HG03097 (cell line): Measurements from ENCODE around the gene BLOC1S1.
A peak's percentile ranks its signal among the peaks of the same experiment; 100 is the strongest.

Experiments used
- ATAC-seq: cut with Tn5 transposase; IDR thresholded peaks from one replicate; pipeline ENCODE4 v1.9.1; 2021; ENCODE audit not compliant: unreplicated experiment, low FRiP score

Gene BLOC1S1

GRCh38 chr12:55724226-55724939 is 8.5 kb downstream of the BLOC1S1 start:
- no peak for ATAC-seq

- ATAC-seq = no peak
Observed at GRCh38 chr12:55724940-55725309, 9.1 kb downstream of the BLOC1S1 start.

- no peak for ATAC-seq
Observed at GRCh38 chr12:55725556-55725955, 9.7 kb downstream of the BLOC1S1 start.

GRCh38 chr12:55726971-55727370 is 11.1 kb downstream of the BLOC1S1 start:
- no peak for ATAC-seq

GRCh38 chr12:55727643-55728185 is 11.9 kb downstream of the BLOC1S1 start:
- ATAC-seq = no peak

- peak; percentile 11 for ATAC-seq
Observed at GRCh38 chr12:55728186-55728938, 12.5 kb downstream of the BLOC1S1 start.

- peak; percentile 48 for ATAC-seq
Observed at GRCh38 chr12:55728939-55729818, 13.3 kb downstream of the BLOC1S1 start, which contains the start of gene CD63. Gene CD63, minus strand, starts transcription at chr12:55729009. Its CDS starts 668 bp downstream, at chr12:55728341.

GRCh38 chr12:55729819-55730818 is 14.3 kb downstream of the BLOC1S1 start:
- ATAC-seq = peak; percentile 37

- no peak for ATAC-seq
Observed at GRCh38 chr12:55732288-55732687, 16.4 kb downstream of the BLOC1S1 start.

GRCh38 chr12:55733021-55733555 is 17.2 kb downstream of the BLOC1S1 start:
- ATAC-seq = no peak

GRCh38 chr12:55733858-55734257 is 18.0 kb downstream of the BLOC1S1 start:
- ATAC-seq = no peak

GRCh38 chr12:55734595-55734994 is 18.7 kb downstream of the BLOC1S1 start:
- ATAC-seq = no peak

GRCh38 chr12:55736076-55736475 is 20.2 kb downstream of the BLOC1S1 start:
- ATAC-seq = no peak

- no peak for ATAC-seq
Observed at GRCh38 chr12:55736780-55737580, 21.1 kb downstream of the BLOC1S1 start.

- no peak for ATAC-seq
Observed at GRCh38 chr12:55737581-55738122, 21.8 kb downstream of the BLOC1S1 start.

- ATAC-seq = peak; percentile 71
Observed at GRCh38 chr12:55738123-55739024, 22.5 kb downstream of the BLOC1S1 start.

- ATAC-seq = no peak
Observed at GRCh38 chr12:55739025-55739378, 23.2 kb downstream of the BLOC1S1 start.
